Measurements from ENCODE around the gene PFKM.
"Not testable (repeated sequence)": the region's sequence is repeated elsewhere in the genome, so short reads cannot be mapped to it uniquely, and the experiment has no call there.

PFKM gene

GRCh38 chr12:48115957-48116356 lies 3.2 kb upstream of the PFKM start:
- DNase-seq = no peak

GRCh38 chr12:48118284-48118871 lies 786 bp upstream of the PFKM start:
- DNase-seq = no peak

GRCh38 chr12:48119834-48120195 lies 651 bp downstream of the PFKM start:
- DNase-seq = no peak

- no peak for DNase-seq
Measured at GRCh38 chr12:48121522-48121921, 2.4 kb downstream of the PFKM start.

- no peak for DNase-seq
Measured at GRCh38 chr12:48122065-48122834, 3.1 kb downstream of the PFKM start.

- no peak for DNase-seq
Measured at GRCh38 chr12:48123169-48123568, 4.0 kb downstream of the PFKM start.

GRCh38 chr12:48125542-48125941 lies 6.4 kb downstream of the PFKM start:
- DNase-seq = not testable (repeated sequence)

- DNase-seq = no peak
Measured at GRCh38 chr12:48125985-48126384, 6.8 kb downstream of the PFKM start.

GRCh38 chr12:48126953-48127630 lies 7.9 kb downstream of the PFKM start:
- no peak for DNase-seq

- DNase-seq = no peak
Measured at GRCh38 chr12:48128800-48129199, 9.6 kb downstream of the PFKM start.

- DNase-seq = no peak
Measured at GRCh38 chr12:48129376-48129775, 10.2 kb downstream of the PFKM start.

- DNase-seq = no peak
Measured at GRCh38 chr12:48131517-48131916, 12.4 kb downstream of the PFKM start.

GRCh38 chr12:48132826-48133225 lies 13.7 kb downstream of the PFKM start:
- DNase-seq = no peak

- DNase-seq = no peak
Measured at GRCh38 chr12:48135027-48135426, 15.9 kb downstream of the PFKM start.

- no peak for DNase-seq
Measured at GRCh38 chr12:48142818-48143674, 23.9 kb downstream of the PFKM start.

- DNase-seq = no peak
Measured at GRCh38 chr12:48143898-48144297, 24.7 kb downstream of the PFKM start.

- DNase-seq = no peak
Measured at GRCh38 chr12:48145981-48146380, 26.8 kb downstream of the PFKM start.

GRCh38 chr12:48151103-48151771 lies 32.1 kb downstream of the PFKM start:
- no peak for DNase-seq

GRCh38 chr12:48155786-48156185 lies 36.6 kb downstream of the PFKM start:
- not testable (repeated sequence) for DNase-seq

- no peak for DNase-seq
Measured at GRCh38 chr12:48156652-48157017, 37.5 kb downstream of the PFKM start.

- DNase-seq = peak; percentile 98
Measured at GRCh38 chr12:48157018-48157888, 38.1 kb downstream of the PFKM start, which contains the start of gene ASB8. TSS of gene ASB8 (minus strand) at chr12:48157515. CDS start at chr12:48153496, 4,019 bp downstream.
